HG03196 (cell line): Measurements from ENCODE around the gene CCL5.

ENCODE experiments used
- ATAC-seq: cut with Tn5 transposase; IDR thresholded peaks from one replicate; pipeline ENCODE4 v1.9.1; 2021; ENCODE audit not compliant: unreplicated experiment

CCL5 gene

GRCh38 chr17:35868737-35869136, 11.4 kb downstream of the CCL5 start, which contains the start of gene HEATR9:
HEATR9 (minus strand) TSS chr17:35868891; CDS start chr17:35868742, 149 bp downstream.
- ATAC-seq = no peak

GRCh38 chr17:35867574-35867973, 12.6 kb downstream of the CCL5 start:
- no peak for ATAC-seq

- no peak for ATAC-seq
Measured at GRCh38 chr17:35866341-35866950, 13.7 kb downstream of the CCL5 start.

GRCh38 chr17:35865412-35866340, 14.5 kb downstream of the CCL5 start:
- no peak for ATAC-seq

GRCh38 chr17:35864853-35865252, 15.3 kb downstream of the CCL5 start:
- ATAC-seq = no peak

- ATAC-seq = no peak
Measured at GRCh38 chr17:35856603-35857002, 23.6 kb downstream of the CCL5 start.

GRCh38 chr17:35855965-35856364, 24.2 kb downstream of the CCL5 start:
- no peak for ATAC-seq

- ATAC-seq = no peak
Measured at GRCh38 chr17:35849469-35850348, 30.5 kb downstream of the CCL5 start.

GRCh38 chr17:35847633-35848373, 32.4 kb downstream of the CCL5 start:
- ATAC-seq = no peak

- ATAC-seq = no peak
Measured at GRCh38 chr17:35847006-35847405, 33.2 kb downstream of the CCL5 start.

GRCh38 chr17:35846055-35846809, 33.9 kb downstream of the CCL5 start:
- no peak for ATAC-seq

- no peak for ATAC-seq
Measured at GRCh38 chr17:35844547-35844946, 35.6 kb downstream of the CCL5 start.

GRCh38 chr17:35843698-35844097, 36.5 kb downstream of the CCL5 start:
- no peak for ATAC-seq

- ATAC-seq = no peak
Measured at GRCh38 chr17:35842239-35842638, 37.9 kb downstream of the CCL5 start.

GRCh38 chr17:35841505-35841904, 38.7 kb downstream of the CCL5 start:
- no peak for ATAC-seq

GRCh38 chr17:35841101-35841500, 39.1 kb downstream of the CCL5 start:
- no peak for ATAC-seq

GRCh38 chr17:35825206-35825605, 55.0 kb downstream of the CCL5 start:
- ATAC-seq = no peak
